ENCODE data around the gene NDUFV3. TPM values are rescaled to one million over a fixed set of nuclear protein-coding genes. Genes with fewer than 3 reads are reported as not detected.
A peak's percentile ranks its signal among the peaks of the same experiment; 100 is the strongest.

NDUFV3 gene
- total and polyA plus RNA-seq, 2 donors (not counting 3 experiments of a cell fraction or from before 2014, with no cell fraction given): 13.4 to 45.7 TPM

DNA sequence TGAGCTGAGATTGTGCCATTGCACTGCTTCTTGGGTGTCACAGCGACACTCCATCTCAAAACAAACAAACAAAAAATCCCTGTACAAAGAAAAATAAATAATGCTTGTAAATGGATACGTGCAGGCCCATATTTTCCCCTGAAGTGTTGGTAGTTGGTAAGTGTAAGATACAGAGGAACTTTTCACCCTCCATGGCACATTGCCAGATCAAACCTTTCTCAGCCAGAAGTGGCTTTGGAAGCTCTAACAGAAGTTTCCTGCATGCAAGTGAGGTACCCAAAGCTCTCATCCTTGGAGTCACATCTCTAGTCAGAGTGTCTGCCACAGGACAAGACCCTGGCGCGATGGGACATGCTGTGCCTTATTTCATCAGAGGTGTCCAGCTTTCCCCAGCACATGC lies 7.3 kb downstream of the NDUFV3 start:
- FAIRE-seq (no peak), DNase-seq (ENCODE audit: low read depth, low spot score) (no peak)
- ChIA-PET POLR2A (no interaction called here), CTCF (no interaction called here)
- Histone ChIP-seq H3K79me2 (ENCODE audit: control insufficient read depth, insufficient read depth, low read length) (peaks cover 24% of the 10 kb centered on the region), H3K27ac (ENCODE audit: insufficient read depth, low read depth, low read length) (no peak overlapping the region), H2AFZ (ENCODE audit: low read depth, low read length) (no peak overlapping the region), H3K36me3 (ENCODE audit: control insufficient read depth in 2 of 2, extremely low read depth in 1 of 2, insufficient read depth in 2 of 2, low read length in 2 of 2) (peaks cover 8 to 27% of the 10 kb centered on the region in 2 experiments), H3K9me3 (replicated peaks; ENCODE audit: control insufficient read depth, insufficient read depth, low read length) (no peaks in the 10 kb centered on the region), H3K27me3 (ENCODE audit: control insufficient read depth in 2 of 2, insufficient read depth in 2 of 2, low read length in 2 of 2) (no peaks in the 10 kb centered on the region), H3K4me1 (ENCODE audit: control insufficient read depth, extremely low read depth, insufficient read depth, low read length) (no peaks in the 10 kb centered on the region), H3K4me3 (replicated peaks in 1 of 3; ENCODE audit: insufficient read depth in 1 of 3, low read depth in 1 of 3, low read length in 3 of 3) (no peak overlapping the region), H3K9me1 (replicated peaks; ENCODE audit: control insufficient read depth, extremely low read depth, insufficient read depth, low read length) (no peaks in the 10 kb centered on the region), H4K20me1 (replicated peaks; ENCODE audit: control insufficient read depth, extremely low read depth, insufficient read depth, low read length) (no peaks in the 10 kb centered on the region), H3K9ac (replicated peaks; ENCODE audit: extremely low read depth, insufficient read depth, low read length) (no peak overlapping the region), H3K4me2 (ENCODE audit: insufficient read depth, low read length) (no peak overlapping the region)
- intact Hi-C loops (cut with micrococcal nuclease) (no loop called here), dilution Hi-C loops (cut with MboI; ENCODE audit: extremely low pct_ligation_motif_present, low sequenced_read_pairs) (no loop called here)
- TF ChIP-seq, protein P1, sequence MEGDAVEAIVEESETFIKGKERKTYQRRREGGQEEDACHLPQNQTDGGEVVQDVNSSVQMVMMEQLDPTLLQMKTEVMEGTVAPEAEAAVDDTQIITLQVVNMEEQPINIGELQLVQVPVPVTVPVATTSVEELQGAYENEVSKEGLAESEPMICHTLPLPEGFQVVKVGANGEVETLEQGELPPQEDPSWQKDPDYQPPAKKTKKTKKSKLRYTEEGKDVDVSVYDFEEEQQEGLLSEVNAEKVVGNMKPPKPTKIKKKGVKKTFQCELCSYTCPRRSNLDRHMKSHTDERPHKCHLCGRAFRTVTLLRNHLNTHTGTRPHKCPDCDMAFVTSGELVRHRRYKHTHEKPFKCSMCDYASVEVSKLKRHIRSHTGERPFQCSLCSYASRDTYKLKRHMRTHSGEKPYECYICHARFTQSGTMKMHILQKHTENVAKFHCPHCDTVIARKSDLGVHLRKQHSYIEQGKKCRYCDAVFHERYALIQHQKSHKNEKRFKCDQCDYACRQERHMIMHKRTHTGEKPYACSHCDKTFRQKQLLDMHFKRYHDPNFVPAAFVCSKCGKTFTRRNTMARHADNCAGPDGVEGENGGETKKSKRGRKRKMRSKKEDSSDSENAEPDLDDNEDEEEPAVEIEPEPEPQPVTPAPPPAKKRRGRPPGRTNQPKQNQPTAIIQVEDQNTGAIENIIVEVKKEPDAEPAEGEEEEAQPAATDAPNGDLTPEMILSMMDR (IDR thresholded peaks at IDR 0.05; ENCODE audit: extremely low read depth in 1 of 2, insufficient read depth in 1 of 2, low read depth in 1 of 2, low read length in 2 of 2): no peak
- TF ChIP-seq POLR2AphosphoS5 (IDR thresholded peaks at IDR 0.05; ENCODE audit: insufficient read depth, low read depth, low read length): no peak
- BruUV-seq (replicated peaks): no TSS peak

DNA sequence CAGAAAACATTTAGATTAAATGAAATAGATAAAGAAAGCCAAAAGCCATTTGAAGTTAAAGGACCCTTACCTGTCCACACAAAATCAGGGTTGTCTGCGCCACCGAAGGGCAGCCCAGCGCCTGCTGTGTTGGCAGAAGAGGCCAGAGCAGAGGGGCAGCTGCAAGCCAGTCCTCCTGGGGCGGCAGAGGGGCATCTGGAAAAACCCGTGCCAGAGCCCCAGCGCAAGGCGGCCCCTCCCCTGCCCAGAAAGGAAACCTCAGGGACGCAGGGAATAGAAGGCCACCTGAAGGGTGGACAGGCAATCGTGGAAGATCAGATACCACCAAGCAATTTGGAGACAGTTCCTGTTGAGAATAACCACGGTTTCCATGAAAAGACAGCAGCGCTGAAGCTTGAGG lies 10.7 kb downstream of the NDUFV3 start:
- CTCF ChIA-PET: no interaction called here
- Histone ChIP-seq H3K27me3 (ENCODE audit: control insufficient read depth in 2 of 2, insufficient read depth in 2 of 2, low read length in 2 of 2) (no peaks in the 10 kb centered on the region), H3K4me3 (replicated peaks in 1 of 3; ENCODE audit: insufficient read depth in 1 of 3, low read depth in 1 of 3, low read length in 3 of 3) (no peak overlapping the region), H3K36me3 (ENCODE audit: control insufficient read depth in 2 of 2, extremely low read depth in 1 of 2, insufficient read depth in 2 of 2, low read length in 2 of 2) (peaks cover 16 to 27% of the 10 kb centered on the region in 2 experiments), H3K4me2 (ENCODE audit: insufficient read depth, low read length) (no peak overlapping the region), H3K9ac (replicated peaks; ENCODE audit: extremely low read depth, insufficient read depth, low read length) (no peak overlapping the region), H3K79me2 (ENCODE audit: control insufficient read depth, insufficient read depth, low read length) (peaks cover 20% of the 10 kb centered on the region), H3K27ac (ENCODE audit: insufficient read depth, low read depth, low read length) (no peak overlapping the region), H2AFZ (ENCODE audit: low read depth, low read length) (no peak overlapping the region), H4K20me1 (replicated peaks; ENCODE audit: control insufficient read depth, extremely low read depth, insufficient read depth, low read length) (no peaks in the 10 kb centered on the region), H3K9me1 (replicated peaks; ENCODE audit: control insufficient read depth, extremely low read depth, insufficient read depth, low read length) (no peaks in the 10 kb centered on the region), H3K9me3 (replicated peaks; ENCODE audit: control insufficient read depth, insufficient read depth, low read length) (no peaks in the 10 kb centered on the region), H3K4me1 (ENCODE audit: control insufficient read depth, extremely low read depth, insufficient read depth, low read length) (no peaks in the 10 kb centered on the region)
- POLR2A ChIA-PET: no interaction called here
- TF ChIP-seq POLR2AphosphoS5 (IDR thresholded peaks at IDR 0.05; ENCODE audit: insufficient read depth, low read depth, low read length) (no peak), FOS (IDR thresholded peaks at IDR 0.05; ENCODE audit: borderline replicate concordance, insufficient read depth, low read length) (no peak), GATA2 (IDR thresholded peaks at IDR 0.05; ENCODE audit: insufficient read depth, insufficient read length, low read depth, low read length) (no peak), MYC (IDR thresholded peaks at IDR 0.05; ENCODE audit: low read depth, low read length) (no peak), JUN (IDR thresholded peaks at IDR 0.05; ENCODE audit: borderline replicate concordance, insufficient read depth, insufficient read length, low read depth) (no peak), POLR2A (IDR thresholded peaks at IDR 0.05; ENCODE audit: low read depth, low read length) (no peak), EZH2 (IDR thresholded peaks at IDR 0.05; ENCODE audit: borderline replicate concordance, low read depth, low read length, severe bottlenecking) (no peak)
- TF ChIP-seq, protein P1 (IDR thresholded peaks at IDR 0.05; ENCODE audit: extremely low read depth in 1 of 2, insufficient read depth in 1 of 2, low read depth in 1 of 2, low read length in 2 of 2): no peak
- TF ChIP-seq, protein P2, sequence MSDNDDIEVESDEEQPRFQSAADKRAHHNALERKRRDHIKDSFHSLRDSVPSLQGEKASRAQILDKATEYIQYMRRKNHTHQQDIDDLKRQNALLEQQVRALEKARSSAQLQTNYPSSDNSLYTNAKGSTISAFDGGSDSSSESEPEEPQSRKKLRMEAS (IDR thresholded peaks at IDR 0.05; ENCODE audit: insufficient read depth, insufficient read length): no peak
- FAIRE-seq (no peak), DNase-seq (ENCODE audit: low read depth, low spot score) (no peak)
- TSS peak; percentile 20 for BruUV-seq (replicated peaks)
- intact Hi-C loops (cut with micrococcal nuclease): no loop called here
- dilution Hi-C loops (cut with MboI; ENCODE audit: extremely low pct_ligation_motif_present, low sequenced_read_pairs): no loop called here
